Omental fat pad (tissue), 4 donors: Measurements from ENCODE around the gene OXNAD1. TPM values are rescaled to one million over a fixed set of nuclear protein-coding genes. Genes with fewer than 3 reads are reported as not detected.

ENCODE experiments used
- ATAC-seq: fragments of 150-250 bp; one replicate; pipeline ENCODE4 v1.9.1; 2016; ENCODE audit warnings: mild to moderate bottlenecking, moderate library complexity; ENCODE audit not compliant: low FRiP score
- DNase-seq: peaks from one replicate; pipeline ENCODE4 v3.0.0-alpha.2; 2019; ENCODE audit warnings: low spot score
- CTCF ChIP-seq, 3 donors: fragments of 450-650 bp; IDR thresholded peaks; one replicate each; pipeline ENCODE4 v1.5.1; 2016 to 2017; ENCODE audit warnings: antibody characterized with exemption in 3 of 3, mild to moderate bottlenecking in 3 of 3, moderate library complexity in 2 of 3
- total RNA-seq, 4 donors: library from RNA; depleted of rRNA; stranded (reverse); fragments of >200 nt; gene quantifications; one replicate each; pipeline ENCODE4 v1.1.0, GENCODE V29; 2016

The OXNAD1 gene
- total RNA-seq, 4 donors from 2014 or later: 13.7 to 21.3 (median 15.2) TPM

GRCh38 chr3:16239086-16239770 lies 25.8 kb upstream of the OXNAD1 start:
- ATAC-seq (no peak), DNase-seq (no peak)
- no peak for TF ChIP-seq CTCF (IDR thresholded peaks at IDR 0.05)

DNA sequence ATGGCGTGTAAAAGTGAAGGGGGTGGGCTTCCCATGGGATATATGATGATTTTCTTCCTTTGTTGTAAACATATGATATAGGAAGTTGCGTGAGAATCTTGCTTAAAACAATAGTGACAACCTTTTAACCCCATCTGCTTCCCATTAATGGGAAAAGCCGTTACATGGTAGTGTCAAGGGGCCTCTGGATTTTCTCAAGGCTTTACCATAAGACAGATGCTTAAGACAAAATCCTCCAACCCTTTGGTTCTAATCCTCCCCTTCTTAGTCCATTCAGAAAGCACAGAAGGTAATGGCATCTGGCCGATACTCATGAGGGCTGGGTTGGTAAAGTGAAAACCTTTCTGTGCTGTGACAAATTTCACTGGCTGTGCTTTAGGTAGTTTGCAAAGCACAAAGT lies 25.2 kb upstream of the OXNAD1 start:
- no peak for DNase-seq
- no peak for ATAC-seq
- TF ChIP-seq CTCF (IDR thresholded peaks at IDR 0.05): no peak

DNA sequence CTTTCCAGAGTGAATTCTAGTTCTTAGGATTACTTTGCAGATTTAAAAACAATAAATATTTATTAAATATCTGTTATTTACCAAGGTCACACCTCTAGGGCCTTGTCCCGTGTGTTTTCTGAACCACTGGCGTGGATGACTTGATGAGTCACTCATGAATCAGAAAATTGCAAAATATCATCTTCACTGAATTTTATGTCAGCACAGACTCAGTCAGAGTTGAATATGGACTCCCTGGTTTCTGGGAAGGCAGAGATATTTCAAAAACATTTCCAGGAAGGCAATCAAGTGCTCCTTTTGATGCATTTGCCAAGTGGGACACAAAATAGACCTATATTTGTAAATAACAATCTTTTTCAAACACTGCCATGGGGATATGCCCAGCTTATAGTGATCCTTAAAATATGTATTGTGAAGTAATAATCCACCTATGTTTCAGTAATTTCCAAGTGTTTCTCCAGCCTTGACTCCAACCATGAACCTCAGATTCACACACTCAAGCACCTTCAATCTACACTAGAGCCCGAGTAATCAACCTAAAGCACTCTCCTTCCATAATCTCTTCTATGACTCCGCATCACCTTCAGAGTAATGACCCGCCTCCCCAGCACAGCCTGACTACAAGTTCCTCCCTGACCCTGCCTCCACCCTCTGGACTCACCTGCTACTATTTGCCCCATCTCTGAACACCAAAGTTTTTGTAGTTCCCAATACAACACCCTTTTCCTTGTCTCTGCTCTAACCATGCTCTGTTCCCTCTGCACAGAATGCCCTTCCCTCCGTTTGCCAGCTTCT lies 24.6 kb upstream of the OXNAD1 start:
- peak; percentile 75 for ATAC-seq
- no peak for TF ChIP-seq CTCF (IDR thresholded peaks at IDR 0.05)
- no peak for DNase-seq

DNA sequence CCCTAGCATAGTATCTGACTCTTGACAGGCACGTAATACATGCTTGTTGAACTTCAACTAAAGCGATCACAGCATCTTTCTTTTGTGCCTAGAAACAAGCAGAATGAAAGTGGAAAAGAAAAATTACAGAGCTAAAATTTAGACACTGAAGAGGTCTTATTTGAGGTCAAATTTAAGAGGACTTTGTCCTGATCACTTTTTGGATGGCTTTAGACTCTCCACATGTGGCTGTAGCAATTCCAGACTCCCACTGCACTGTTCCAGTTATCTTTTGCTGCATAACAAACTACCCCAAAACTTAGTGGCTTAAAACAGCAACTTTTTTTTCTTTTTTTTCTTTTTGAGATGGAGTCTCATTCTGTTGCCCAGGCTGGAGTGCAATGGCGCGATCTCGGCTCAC lies 23.8 kb upstream of the OXNAD1 start:
- DNase-seq: no peak
- no peak for TF ChIP-seq CTCF (IDR thresholded peaks at IDR 0.05)
- ATAC-seq: no peak

GRCh38 chr3:16242177-16242576 lies 22.8 kb upstream of the OXNAD1 start:
- DNase-seq (no peak), ATAC-seq (no peak)
- no peak for TF ChIP-seq CTCF (IDR thresholded peaks at IDR 0.05)

DNA sequence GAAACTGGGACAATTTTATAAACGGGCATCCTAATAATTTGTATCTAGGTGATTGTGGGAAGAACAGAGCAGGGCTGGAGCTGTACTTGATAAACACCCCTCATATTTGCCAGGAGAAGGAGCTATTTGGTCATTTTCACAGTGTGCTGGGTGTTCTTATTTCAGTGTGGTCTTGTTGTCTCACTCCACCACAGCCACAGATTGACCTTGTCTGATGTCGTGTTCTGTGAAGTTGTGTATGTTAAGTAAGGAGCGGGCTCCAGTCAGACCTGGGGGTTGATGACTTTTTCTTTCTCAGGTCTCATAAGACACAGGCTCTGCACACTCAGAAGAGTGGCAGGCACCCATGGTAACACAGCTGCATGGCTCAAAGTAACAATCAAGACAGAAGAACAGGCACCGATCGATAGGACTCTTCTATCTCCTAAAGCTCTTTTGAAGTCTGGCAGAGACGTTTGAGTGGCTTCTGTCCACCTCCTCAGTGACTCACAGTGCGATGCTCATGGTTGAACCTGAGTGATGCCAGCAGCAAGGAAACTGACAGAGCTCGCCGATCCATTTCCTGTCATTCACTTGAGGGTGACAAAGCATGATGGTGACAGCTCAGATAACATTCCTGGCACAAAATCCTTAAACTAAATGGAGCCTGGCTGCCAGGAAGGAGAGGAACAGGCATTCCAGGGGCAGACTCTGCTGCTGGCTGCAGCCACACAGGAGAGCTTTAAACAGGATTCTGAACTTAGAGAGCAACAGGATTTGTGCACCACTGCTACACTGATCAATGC lies 21.1 kb upstream of the OXNAD1 start:
- DNase-seq: no peak
- ATAC-seq: no peak
- TF ChIP-seq CTCF (IDR thresholded peaks at IDR 0.05): no peak
